Ishikawa (cell line): Measurements from ENCODE around the gene CFAP73.

Experiments used
- CEBPB ChIP-seq: IDR thresholded peaks from 2 replicates; pipeline ENCODE4 v1.6.1; 2012
- CREB1 ChIP-seq: IDR thresholded peaks from 2 replicates; pipeline ENCODE4 v1.6.1; 2012; ENCODE audit warnings: low read depth
- EGR1 ChIP-seq: IDR thresholded peaks from 2 replicates; pipeline ENCODE4 v1.6.1; 2012
- EP300 ChIP-seq: IDR thresholded peaks from 2 replicates; pipeline ENCODE4 v1.6.1; 2012; ENCODE audit warnings: borderline replicate concordance
- FOXM1 ChIP-seq: IDR thresholded peaks from 2 replicates; pipeline ENCODE4 v1.6.1; 2012; ENCODE audit warnings: low read depth, borderline replicate concordance
- MAX ChIP-seq: IDR thresholded peaks from 2 replicates; pipeline ENCODE4 v1.6.1; 2012
- NFIC ChIP-seq: IDR thresholded peaks from 2 replicates; pipeline ENCODE4 v1.6.1; 2012
- RAD21 ChIP-seq: IDR thresholded peaks from 2 replicates; pipeline ENCODE4 v1.6.1; 2012; ENCODE audit warnings: low read depth
- REST ChIP-seq: IDR thresholded peaks from 2 replicates; pipeline ENCODE4 v1.6.1; 2012; ENCODE audit warnings: low read depth, mild to moderate bottlenecking
- TAF1 ChIP-seq: IDR thresholded peaks from 2 replicates; pipeline ENCODE4 v1.6.1; 2012; ENCODE audit warnings: low read depth, mild to moderate bottlenecking
- TCF12 ChIP-seq: IDR thresholded peaks from 2 replicates; pipeline ENCODE4 v1.6.1; 2012; ENCODE audit warnings: low read depth
- TEAD4 ChIP-seq: IDR thresholded peaks from 2 replicates; pipeline ENCODE4 v1.6.1; 2012
- USF1 ChIP-seq: IDR thresholded peaks from 2 replicates; pipeline ENCODE4 v1.6.1; 2012
- YY1 ChIP-seq: IDR thresholded peaks from 2 replicates; pipeline ENCODE4 v1.6.1; 2012; ENCODE audit warnings: low read depth
- ZBTB7A ChIP-seq: IDR thresholded peaks from 2 replicates; pipeline ENCODE4 v1.6.1; 2012; ENCODE audit warnings: low read depth

CFAP73 gene

GRCh38 chr12:113194971-113195391 lies 45.5 kb downstream of the CFAP73 start:
- TF ChIP-seq TEAD4, result no peak
- no peak for TF ChIP-seq TCF12
- no peak for TF ChIP-seq FOXM1
- TF ChIP-seq ZBTB7A, result no peak
- TF ChIP-seq NFIC, result no peak
- no peak for TF ChIP-seq TAF1
- no peak for TF ChIP-seq CREB1
- TF ChIP-seq YY1, result no peak
- TF ChIP-seq MAX, result no peak
- TF ChIP-seq REST, result no peak
- no peak for TF ChIP-seq CEBPB
- no peak for TF ChIP-seq RAD21
- TF ChIP-seq USF1, result no peak
- TF ChIP-seq EGR1, result no peak
- no peak for TF ChIP-seq EP300

- TF ChIP-seq TCF12 (no peak), EP300 (no peak), FOXM1 (no peak), YY1 (no peak), ZBTB7A (no peak), USF1 (no peak), REST (no peak), MAX (no peak), TEAD4 (no peak), RAD21 (no peak), NFIC (no peak), CREB1 (no peak)
Observed at GRCh38 chr12:113195598-113195997, 46.1 kb downstream of the CFAP73 start.

- TF ChIP-seq CEBPB, result no peak
- TF ChIP-seq TCF12, result no peak
- no peak for TF ChIP-seq EP300
- no peak for TF ChIP-seq USF1
- no peak for TF ChIP-seq RAD21
- no peak for TF ChIP-seq YY1
- no peak for TF ChIP-seq EGR1
- no peak for TF ChIP-seq NFIC
Observed at GRCh38 chr12:113196582-113196981, 47.1 kb downstream of the CFAP73 start.

- TF ChIP-seq FOXM1, result no peak
- no peak for TF ChIP-seq EGR1
- no peak for TF ChIP-seq CEBPB
- TF ChIP-seq ZBTB7A, result no peak
- no peak for TF ChIP-seq MAX
- peak; percentile 84 for TF ChIP-seq RAD21
- no peak for TF ChIP-seq REST
- no peak for TF ChIP-seq USF1
- peak; percentile 21; the same call in 1 of the 2 replicates for TF ChIP-seq NFIC
Observed at GRCh38 chr12:113196990-113197389, 47.5 kb downstream of the CFAP73 start.
